HepG2 (cell line): ENCODE data around the gene GPR158. TPM values are rescaled to one million over a fixed set of nuclear protein-coding genes. Genes with fewer than 3 reads are reported as not detected.

ENCODE experiments used
- ATAC-seq: fragments of 200-7000 bp; cut with Tn5 transposase; 3 replicates; pipeline ENCODE4 v1.9.1; 2020; ENCODE audit warnings: mild to moderate bottlenecking, moderate library complexity
- BruUV-seq: library from RNA; stranded (reverse); fragments of 400-500 nt; replicated peaks from 2 replicates; lab custom pipeline; 2021; lab: Mats Ljungman, UMichigan
- CTCF ChIA-PET: fragments of 300-600 bp; formaldehyde crosslinking; extraction: SDS; loops from one replicate; lab custom pipeline; 2021; ENCODE audit warnings: low total read pairs, inconsistent platforms, low intra/inter-chr PET ratio; lab: Yijun Ruan, JAX
- POLR2A ChIA-PET: fragments of 350-600 bp; sonication (Branson Sonifier 250); formaldehyde crosslinking; loops from one replicate; lab custom pipeline; 2020; ENCODE audit warnings: antibody characterized with exemption, inconsistent platforms; lab: Yijun Ruan, JAX
- DNase-seq: peaks from one replicate; pipeline ENCODE4 v3.0.0-alpha.2; 2015; ENCODE audit warnings: low spot score
- FAIRE-seq: peaks from 3 replicates; lab custom pipeline; 2011; peaks lifted over from hg19 to GRCh38; lab: Jason Lieb, UNC
- H2AFZ ChIP-seq: one replicate; pipeline ENCODE4 v1.6.1; 2011; ENCODE audit warnings: low read length, inconsistent platforms
- H3K27ac ChIP-seq: fragments of 300-600 bp; 3 replicates; pipeline ENCODE4 v1.8.0; 2011; ENCODE audit warnings: mixed run types, mild to moderate bottlenecking, mixed read lengths, low read length, inconsistent platforms; ENCODE audit not compliant: insufficient read depth; ENCODE audit errors: extremely low read length
- H3K27me3 ChIP-seq, 2 experiments: fragments of 200-600 bp in 1 of 2; 2 replicates in 1 of 2; 3 replicates in 1 of 2; pipeline versions ENCODE4 v1.6.0 to v1.8.0; 2011; ENCODE audit warnings: low read length in 2 of 2, mild to moderate bottlenecking in 2 of 2, moderate library complexity in 2 of 2, inconsistent platforms in 1 of 2; ENCODE audit not compliant: insufficient read depth in 2 of 2, control insufficient read depth in 1 of 2
- H3K36me3 ChIP-seq, 2 experiments: fragments of 200-600 bp in 1 of 2; replicated peaks in 1 of 2; 2 replicates in 1 of 2; 3 replicates in 1 of 2; pipeline versions ENCODE4 v1.5.1 to v1.8.0; 2011; ENCODE audit warnings: low read length in 2 of 2, inconsistent platforms in 1 of 2; ENCODE audit not compliant: insufficient read depth in 2 of 2, control insufficient read depth in 1 of 2
- H3K4me1 ChIP-seq: 2 replicates; pipeline ENCODE4 v1.5.1; 2012; ENCODE audit warnings: low read length, inconsistent platforms; ENCODE audit not compliant: insufficient read depth
- H3K4me2 ChIP-seq: 2 replicates; pipeline ENCODE4 v1.6.0; 2011; ENCODE audit warnings: low read depth, low read length, inconsistent platforms
- H3K4me3 ChIP-seq, 3 experiments: fragments of 200-600 bp in 1 of 3; sonication (generic), shearing (Covaris generic) in 1 of 3; replicated peaks in 1 of 3; 2 replicates each; pipeline ENCODE4 v1.5.1; 2011 to 2016; ENCODE audit warnings: low read length in 3 of 3, inconsistent platforms in 2 of 3, low read depth in 2 of 3, mild to moderate bottlenecking in 2 of 3, control low read depth in 1 of 3, mixed read lengths in 1 of 3; ENCODE audit not compliant: insufficient read depth in 1 of 3
- H3K79me2 ChIP-seq: one replicate; pipeline ENCODE4 v1.6.1; 2011; ENCODE audit warnings: low read length, inconsistent platforms; ENCODE audit not compliant: insufficient read depth
- H3K9ac ChIP-seq: 2 replicates; pipeline ENCODE4 v1.6.0; 2011; ENCODE audit warnings: mild to moderate bottlenecking, low read depth, low read length, inconsistent platforms; ENCODE audit not compliant: insufficient read depth
- H3K9me3 ChIP-seq: 2 replicates; pipeline ENCODE4 v1.5.1; 2012; ENCODE audit warnings: mild to moderate bottlenecking, low read length
- H4K20me1 ChIP-seq: 2 replicates; pipeline ENCODE4 v1.6.0; 2011; ENCODE audit warnings: inconsistent platforms, mild to moderate bottlenecking, low read length, moderate library complexity; ENCODE audit not compliant: insufficient read depth
- AKAP8 ChIP-seq: sonication (generic); formaldehyde crosslinking; IDR thresholded peaks from 2 replicates; pipeline ENCODE4 v1.5.1; 2020; ENCODE audit warnings: mild to moderate bottlenecking, missing genetic modification reagents
- BRF2 ChIP-seq: sonication (generic); formaldehyde crosslinking; IDR thresholded peaks from 2 replicates; pipeline ENCODE4 v1.8.1; 2022; ENCODE audit warnings: mild to moderate bottlenecking, missing genetic modification reagents
- HMGXB4 ChIP-seq, 2 experiments: sonication (generic) in 1 of 2; formaldehyde crosslinking in 1 of 2; IDR thresholded peaks; 2 replicates each; pipeline versions ENCODE4 v1.4.0 to v1.6.1; 2018 to 2020; ENCODE audit warnings: missing genetic modification reagents in 2 of 2, borderline replicate concordance in 1 of 2, low read depth in 1 of 2, mild to moderate bottlenecking in 1 of 2, missing biosample characterization in 1 of 2
- PAX8 ChIP-seq: sonication (generic); formaldehyde crosslinking; IDR thresholded peaks from 2 replicates; pipeline ENCODE4 v1.8.0; 2022; ENCODE audit warnings: mild to moderate bottlenecking, missing genetic modification reagents, borderline replicate concordance
- PTBP1 ChIP-seq: fragments of 200-400 bp; formaldehyde crosslinking; IDR thresholded peaks from 2 replicates; pipeline ENCODE4 v1.6.1; 2018; ENCODE audit warnings: low read length, low read depth; ENCODE audit not compliant: poor library complexity, severe bottlenecking
- SUZ12 ChIP-seq: fragments of 150-350 bp; IDR thresholded peaks from 2 replicates; pipeline ENCODE4 v1.6.1; 2014; ENCODE audit warnings: low read depth, low read length
- THRA ChIP-seq: sonication (generic); formaldehyde crosslinking; IDR thresholded peaks from 2 replicates; pipeline ENCODE4 v1.4.0; 2020; ENCODE audit warnings: missing genetic modification reagents, borderline replicate concordance
- ZFP1 ChIP-seq: IDR thresholded peaks from 2 replicates; pipeline ENCODE4 v1.6.1; 2016
- ZNF460 ChIP-seq: sonication (generic); formaldehyde crosslinking; IDR thresholded peaks from 2 replicates; pipeline ENCODE4 v1.5.1; 2020; ENCODE audit warnings: missing genetic modification reagents, mild to moderate bottlenecking, borderline replicate concordance
- ZNF781 ChIP-seq: sonication (generic); formaldehyde crosslinking; IDR thresholded peaks from 2 replicates; pipeline ENCODE4 v1.5.1; 2020; ENCODE audit warnings: borderline replicate concordance, mild to moderate bottlenecking, missing genetic modification reagents; ENCODE audit errors: not compliant biosample characterization
- WGBS: methylation state at CpG from one replicate; pipeline ENCODE4 v1.1.6; 2017; ENCODE audit warnings: low lambda C conversion rate; 5-methylcytosine and 5-hydroxymethylcytosine counted together
- in situ Hi-C: cut with HindIII; loops from 2 replicates; pipeline ENCODE4 v1.10.0; 2017; ENCODE audit warnings: low pct_unique_long_range_greater_than_20kb; ENCODE audit not compliant: extremely low pct_ligation_motif_present
- intact Hi-C: fragments of 100-400 bp; cut with micrococcal nuclease; formaldehyde crosslinking; loops from one replicate; pipeline ENCODE4 v1.10.0; 2022; ENCODE audit not compliant: unreplicated experiment
- polyA plus RNA-seq, 8 experiments: library from polyadenylated mRNA; depleted of rRNA in 3 of 8; stranded (reverse) in 7 of 8; unstranded in 1 of 8; fragments of >200 nt; fragmentation: Illumina TruSeq in 4 of 8; extraction: Trizol in 4 of 8; gene quantifications; 2 replicates each; pipeline versions ENCODE4 v1.2.1 to v1.2.3, GENCODE V29; 2011 to 2016; ENCODE audit warnings: low read depth in 4 of 8, missing spikeins in 1 of 8, mixed read lengths in 1 of 8; ENCODE audit not compliant: insufficient read depth in 1 of 8
- total RNA-seq, 5 experiments: library from RNA; depleted of rRNA; stranded (reverse); fragments of >200 nt; fragmentation: Illumina TruSeq; extraction: Trizol; gene quantifications; 2 replicates each; pipeline ENCODE4 v1.2.3, GENCODE V29; 2016; ENCODE audit warnings: low read depth in 1 of 5
- TF ChIP-seq, protein P1 (sequence below): sonication (generic); formaldehyde crosslinking; IDR thresholded peaks from 2 replicates; pipeline ENCODE4 v1.4.0; 2020; ENCODE audit warnings: missing genetic modification reagents, borderline replicate concordance
- TF ChIP-seq, protein P2 (sequence below): sonication (generic); formaldehyde crosslinking; IDR thresholded peaks from 2 replicates; pipeline ENCODE4 v1.5.0; 2020; ENCODE audit warnings: missing genetic modification reagents
- TF ChIP-seq, protein P3 (sequence below): sonication (generic); formaldehyde crosslinking; IDR thresholded peaks from 2 replicates; pipeline ENCODE4 v1.9.0; 2022; ENCODE audit warnings: missing genetic modification reagents, mild to moderate bottlenecking, borderline replicate concordance

Gene GPR158
- total and polyA plus RNA-seq, 2 of the 13 experiments (the other 11 are each of a cell fraction or from before 2014, with no cell fraction given) = not detected

- no peak overlapping the region for H3K9ac ChIP-seq
- WGBS = 0% methylated on average over 1 of the region's 1 CpG
- H3K4me1 ChIP-seq = no peaks in the 10 kb centered on the region
- H2AFZ ChIP-seq = no peak overlapping the region
- intact Hi-C loops = no loop called here
- H3K79me2 ChIP-seq = no peaks in the 10 kb centered on the region
- no peak overlapping the region for H3K4me2 ChIP-seq
- H3K27me3 ChIP-seq = no peaks in the 10 kb centered on the region; a peak in 1 of 5 replicates
- POLR2A ChIA-PET = no interaction called here
- ATAC-seq (no peak), FAIRE-seq (no peak), DNase-seq (no peak)
- H3K27ac ChIP-seq = no peak overlapping the region
- no peaks in the 10 kb centered on the region for H3K9me3 ChIP-seq
- in situ Hi-C loops = no loop called here
- H4K20me1 ChIP-seq = no peaks in the 10 kb centered on the region
- no peak overlapping the region for H3K4me3 ChIP-seq
- no peaks in the 10 kb centered on the region for H3K36me3 ChIP-seq
- CTCF ChIA-PET = no interaction called here
- TF ChIP-seq, protein P1, sequence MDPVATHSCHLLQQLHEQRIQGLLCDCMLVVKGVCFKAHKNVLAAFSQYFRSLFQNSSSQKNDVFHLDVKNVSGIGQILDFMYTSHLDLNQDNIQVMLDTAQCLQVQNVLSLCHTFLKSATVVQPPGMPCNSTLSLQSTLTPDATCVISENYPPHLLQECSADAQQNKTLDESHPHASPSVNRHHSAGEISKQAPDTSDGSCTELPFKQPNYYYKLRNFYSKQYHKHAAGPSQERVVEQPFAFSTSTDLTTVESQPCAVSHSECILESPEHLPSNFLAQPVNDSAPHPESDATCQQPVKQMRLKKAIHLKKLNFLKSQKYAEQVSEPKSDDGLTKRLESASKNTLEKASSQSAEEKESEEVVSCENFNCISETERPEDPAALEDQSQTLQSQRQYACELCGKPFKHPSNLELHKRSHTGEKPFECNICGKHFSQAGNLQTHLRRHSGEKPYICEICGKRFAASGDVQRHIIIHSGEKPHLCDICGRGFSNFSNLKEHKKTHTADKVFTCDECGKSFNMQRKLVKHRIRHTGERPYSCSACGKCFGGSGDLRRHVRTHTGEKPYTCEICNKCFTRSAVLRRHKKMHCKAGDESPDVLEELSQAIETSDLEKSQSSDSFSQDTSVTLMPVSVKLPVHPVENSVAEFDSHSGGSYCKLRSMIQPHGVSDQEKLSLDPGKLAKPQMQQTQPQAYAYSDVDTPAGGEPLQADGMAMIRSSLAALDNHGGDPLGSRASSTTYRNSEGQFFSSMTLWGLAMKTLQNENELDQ (CRISPR knock-in tag) = no peak
- TF ChIP-seq AKAP8 (no peak), HMGXB4 (CRISPR knock-in tag; IDR thresholded peaks at IDR 0.05; ENCODE audit: borderline replicate concordance in 1 of 2, low read depth in 1 of 2) (no peak), SUZ12 (no peak), PAX8 (CRISPR knock-in tag) (no peak), ZNF460 (CRISPR knock-in tag) (no peak), THRA (CRISPR knock-in tag) (no peak), PTBP1 (no peak), ZNF781 (CRISPR knock-in tag) (no peak), ZFP1 (no peak), BRF2 (CRISPR knock-in tag) (no peak)
- TF ChIP-seq, protein P2, sequence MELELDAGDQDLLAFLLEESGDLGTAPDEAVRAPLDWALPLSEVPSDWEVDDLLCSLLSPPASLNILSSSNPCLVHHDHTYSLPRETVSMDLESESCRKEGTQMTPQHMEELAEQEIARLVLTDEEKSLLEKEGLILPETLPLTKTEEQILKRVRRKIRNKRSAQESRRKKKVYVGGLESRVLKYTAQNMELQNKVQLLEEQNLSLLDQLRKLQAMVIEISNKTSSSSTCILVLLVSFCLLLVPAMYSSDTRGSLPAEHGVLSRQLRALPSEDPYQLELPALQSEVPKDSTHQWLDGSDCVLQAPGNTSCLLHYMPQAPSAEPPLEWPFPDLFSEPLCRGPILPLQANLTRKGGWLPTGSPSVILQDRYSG (CRISPR knock-in tag) = no peak
- TF ChIP-seq, protein P3, sequence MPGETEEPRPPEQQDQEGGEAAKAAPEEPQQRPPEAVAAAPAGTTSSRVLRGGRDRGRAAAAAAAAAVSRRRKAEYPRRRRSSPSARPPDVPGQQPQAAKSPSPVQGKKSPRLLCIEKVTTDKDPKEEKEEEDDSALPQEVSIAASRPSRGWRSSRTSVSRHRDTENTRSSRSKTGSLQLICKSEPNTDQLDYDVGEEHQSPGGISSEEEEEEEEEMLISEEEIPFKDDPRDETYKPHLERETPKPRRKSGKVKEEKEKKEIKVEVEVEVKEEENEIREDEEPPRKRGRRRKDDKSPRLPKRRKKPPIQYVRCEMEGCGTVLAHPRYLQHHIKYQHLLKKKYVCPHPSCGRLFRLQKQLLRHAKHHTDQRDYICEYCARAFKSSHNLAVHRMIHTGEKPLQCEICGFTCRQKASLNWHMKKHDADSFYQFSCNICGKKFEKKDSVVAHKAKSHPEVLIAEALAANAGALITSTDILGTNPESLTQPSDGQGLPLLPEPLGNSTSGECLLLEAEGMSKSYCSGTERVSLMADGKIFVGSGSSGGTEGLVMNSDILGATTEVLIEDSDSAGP (CRISPR knock-in tag) = no peak
- no TSS peak for BruUV-seq
Measured at GRCh38 chr10:25405871-25406270, 231.1 kb downstream of the GPR158 start.
